Gastrocnemius medialis (tissue), 4 donors: Measurements from ENCODE around the gene C10orf53.

Experiments
- POLR2A ChIP-seq, 2 donors: fragments of 450-650 bp; IDR thresholded peaks; one replicate each; pipeline ENCODE4 v1.6.1; 2017; ENCODE audit warnings: antibody characterized with exemption in 2 of 2, mild to moderate bottlenecking in 2 of 2, moderate library complexity in 2 of 2
- TF ChIP-seq, protein P1 (sequence below), 5 experiments: fragments of 450-650 bp in 3 of 5; fragments of 200-600 bp in 2 of 5; sonication (generic) in 2 of 5; IDR thresholded peaks in 4 of 5; conservative IDR thresholded peaks in 1 of 5; 1 replicate in 4 of 5; 2 replicates in 1 of 5; pipeline ENCODE4 v1.5.1; 2016 to 2019; ENCODE audit warnings: antibody characterized with exemption in 5 of 5, mild to moderate bottlenecking in 3 of 5, moderate library complexity in 3 of 5

DNA sequence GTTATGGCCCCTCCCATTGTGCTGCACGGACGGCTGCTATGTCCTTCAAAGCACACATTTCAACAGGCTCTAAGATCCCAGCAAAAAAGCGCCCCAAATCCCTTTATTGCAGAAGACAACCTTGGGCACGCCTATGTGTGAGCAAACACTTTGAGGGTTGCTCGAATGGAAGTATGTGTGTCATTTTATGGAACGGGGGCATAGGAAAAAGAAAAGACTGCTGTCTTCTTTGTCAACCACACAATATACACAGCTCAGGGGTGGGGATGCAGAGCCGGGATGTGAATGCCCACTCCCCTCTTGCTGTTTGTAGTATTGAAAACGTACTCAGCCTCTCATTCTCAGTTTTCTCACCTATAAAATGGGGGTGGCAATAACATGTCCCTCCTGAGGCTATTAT, 32.0 kb downstream of the C10orf53 start:
- TF ChIP-seq, protein P1, sequence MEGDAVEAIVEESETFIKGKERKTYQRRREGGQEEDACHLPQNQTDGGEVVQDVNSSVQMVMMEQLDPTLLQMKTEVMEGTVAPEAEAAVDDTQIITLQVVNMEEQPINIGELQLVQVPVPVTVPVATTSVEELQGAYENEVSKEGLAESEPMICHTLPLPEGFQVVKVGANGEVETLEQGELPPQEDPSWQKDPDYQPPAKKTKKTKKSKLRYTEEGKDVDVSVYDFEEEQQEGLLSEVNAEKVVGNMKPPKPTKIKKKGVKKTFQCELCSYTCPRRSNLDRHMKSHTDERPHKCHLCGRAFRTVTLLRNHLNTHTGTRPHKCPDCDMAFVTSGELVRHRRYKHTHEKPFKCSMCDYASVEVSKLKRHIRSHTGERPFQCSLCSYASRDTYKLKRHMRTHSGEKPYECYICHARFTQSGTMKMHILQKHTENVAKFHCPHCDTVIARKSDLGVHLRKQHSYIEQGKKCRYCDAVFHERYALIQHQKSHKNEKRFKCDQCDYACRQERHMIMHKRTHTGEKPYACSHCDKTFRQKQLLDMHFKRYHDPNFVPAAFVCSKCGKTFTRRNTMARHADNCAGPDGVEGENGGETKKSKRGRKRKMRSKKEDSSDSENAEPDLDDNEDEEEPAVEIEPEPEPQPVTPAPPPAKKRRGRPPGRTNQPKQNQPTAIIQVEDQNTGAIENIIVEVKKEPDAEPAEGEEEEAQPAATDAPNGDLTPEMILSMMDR (IDR thresholded peaks at IDR 0.05 in 4 of 5, conservative IDR thresholded peaks at IDR 0.05 in 1 of 5), result no peak
- TF ChIP-seq POLR2A (IDR thresholded peaks at IDR 0.05), result no peak
